Fibroblast of the conjunctiva (primary cell): Measurements from ENCODE around the gene PHF1.

ENCODE experiments used
- DNase-seq: peaks from one replicate; pipeline ENCODE4 v3.0.0-alpha.2; 2010; ENCODE audit warnings: low read depth

PHF1 gene

GRCh38 chr6:33431880-33432541, 21.2 kb downstream of the PHF1 start:
- DNase-seq, result no peak

- no peak for DNase-seq
Observed at GRCh38 chr6:33432546-33432945, 21.7 kb downstream of the PHF1 start.

DNA sequence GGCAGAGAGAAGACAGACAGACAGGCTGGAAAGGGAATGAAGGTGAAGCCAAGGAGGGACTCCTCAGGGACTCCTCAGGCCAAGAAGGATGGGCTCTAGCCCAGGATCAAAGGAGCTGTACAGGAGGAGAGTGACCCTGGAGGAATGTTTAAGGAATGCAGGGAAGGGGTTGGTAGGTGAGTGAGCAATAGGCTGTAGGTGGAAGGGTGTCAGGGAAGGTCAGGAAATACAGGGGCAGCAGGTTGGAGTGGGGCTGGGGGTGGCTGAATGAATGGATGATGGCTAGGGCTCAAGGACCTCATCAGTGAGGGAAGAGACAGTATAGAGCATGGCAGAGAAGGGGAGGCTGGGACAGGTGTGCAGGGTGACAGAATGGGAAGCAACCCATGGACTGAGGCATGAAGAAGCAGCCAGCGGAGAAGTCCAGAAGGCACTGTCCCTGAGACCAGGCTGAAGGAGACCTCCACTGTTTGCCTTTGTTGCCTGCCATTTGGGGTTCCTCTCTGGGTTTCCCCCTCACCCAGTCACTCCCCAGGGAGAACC, 22.3 kb downstream of the PHF1 start:
- DNase-seq, result no peak

DNA sequence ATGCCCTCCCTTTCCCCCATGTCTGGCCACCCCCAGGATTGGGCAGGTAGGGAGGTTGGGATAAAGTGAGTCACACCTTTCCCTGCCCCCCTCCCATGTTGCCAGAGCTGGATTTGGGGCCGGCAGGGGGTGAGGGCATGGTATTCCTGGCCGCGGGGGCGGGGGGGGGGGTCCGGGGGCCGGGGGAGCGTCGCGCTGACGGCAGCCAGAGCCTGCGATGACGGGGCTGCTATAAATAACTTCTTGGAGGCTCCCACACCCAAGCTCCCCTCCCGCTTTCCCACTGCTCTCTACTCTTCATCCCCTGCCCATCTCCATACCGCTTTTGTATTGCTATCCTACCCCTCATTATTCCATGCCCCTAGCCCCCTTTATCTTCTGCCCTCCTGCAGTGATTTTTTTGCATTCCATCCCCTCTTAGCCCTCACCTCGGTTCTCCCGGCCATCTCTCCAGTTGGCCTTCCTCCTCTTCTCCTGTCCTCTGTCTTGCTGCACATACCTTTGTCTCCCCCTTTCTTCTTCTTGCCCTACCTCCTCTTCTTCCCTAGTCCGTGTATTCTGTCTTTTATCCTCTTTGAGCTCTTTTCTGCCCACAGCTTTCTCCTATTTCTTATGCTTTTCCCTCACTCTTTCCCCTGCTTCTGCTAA, 22.9 kb downstream of the PHF1 start:
- DNase-seq, result no peak

- DNase-seq, result no peak
Observed at GRCh38 chr6:33434961-33435360, 24.1 kb downstream of the PHF1 start.

GRCh38 chr6:33437666-33438065, 26.9 kb downstream of the PHF1 start:
- no peak for DNase-seq

GRCh38 chr6:33438978-33439594, 28.3 kb downstream of the PHF1 start:
- no peak for DNase-seq

DNA sequence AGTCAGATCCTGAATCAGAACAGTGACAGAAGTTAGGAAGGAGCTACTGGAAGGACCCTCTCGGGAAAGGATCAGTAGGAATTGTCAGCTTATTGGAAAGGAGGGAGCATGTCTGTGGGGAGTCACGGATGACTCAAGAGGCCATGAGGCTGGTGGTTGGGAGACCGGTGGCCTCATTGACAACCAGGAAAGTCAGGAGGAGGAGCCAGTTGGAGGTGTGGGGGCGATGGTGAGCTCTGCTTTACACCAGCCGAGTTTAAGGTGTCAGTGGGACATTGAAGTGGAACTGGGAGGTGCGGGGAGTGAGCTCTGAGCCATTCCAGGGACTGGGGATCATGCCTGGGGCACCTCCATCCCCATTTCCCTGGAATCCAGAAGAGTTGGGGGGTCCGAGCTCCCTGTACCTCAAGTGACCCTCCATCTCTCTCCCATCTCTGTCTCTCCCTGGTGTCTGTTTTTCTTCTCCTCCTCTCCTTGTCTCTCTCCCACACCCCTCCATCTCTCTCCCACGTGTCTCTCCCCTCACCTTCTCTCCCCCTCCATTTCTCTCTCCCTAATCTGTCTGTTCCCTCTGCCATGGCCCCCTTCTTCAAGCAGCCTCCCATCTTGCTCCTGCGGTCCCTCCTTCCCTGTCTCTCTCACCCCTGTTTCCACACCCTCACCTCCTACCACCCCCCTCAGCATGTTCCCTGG, 29.3 kb downstream of the PHF1 start:
- DNase-seq, result no peak

GRCh38 chr6:33440649-33441309, 30.0 kb downstream of the PHF1 start:
- DNase-seq, result no peak

DNA sequence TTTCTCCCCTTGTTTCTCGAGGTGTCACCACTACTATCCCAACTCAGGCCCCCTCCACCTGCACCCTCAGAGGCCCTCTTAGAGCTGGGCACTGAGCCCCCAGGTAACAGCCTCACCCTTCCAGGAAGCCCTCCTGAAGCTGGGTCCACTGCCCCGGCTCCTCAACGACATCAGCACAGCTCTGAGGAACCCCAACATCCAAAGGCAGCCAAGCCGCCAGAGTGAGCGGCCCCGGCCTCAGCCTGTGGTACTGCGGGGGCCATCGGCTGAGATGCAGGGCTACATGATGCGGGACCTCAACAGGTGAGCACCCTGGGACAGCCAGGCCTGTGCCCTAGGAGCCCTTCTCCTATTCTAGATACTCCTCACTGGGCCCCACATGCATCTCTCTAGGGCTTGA, 30.6 kb downstream of the PHF1 start:
- DNase-seq, result no peak

DNA sequence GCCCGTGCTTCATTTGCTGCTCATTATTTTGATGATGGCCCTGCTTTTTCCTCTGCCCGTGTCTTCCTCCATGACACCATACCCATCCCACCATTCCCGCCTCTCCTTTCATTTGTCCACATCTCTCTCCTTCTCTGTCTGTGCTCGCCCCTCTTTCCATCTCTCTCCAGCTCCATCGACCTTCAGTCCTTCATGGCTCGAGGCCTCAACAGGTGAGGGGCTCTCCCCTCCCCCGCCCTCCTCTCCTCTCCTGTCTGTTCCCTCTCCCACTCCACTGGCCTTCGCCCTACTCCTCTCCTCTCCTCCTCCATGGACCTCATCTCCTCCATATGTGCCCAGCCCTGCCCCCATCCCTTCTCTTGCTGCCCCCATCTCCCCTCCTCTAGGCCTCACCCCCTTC, 31.5 kb downstream of the PHF1 start:
- no peak for DNase-seq

DNA sequence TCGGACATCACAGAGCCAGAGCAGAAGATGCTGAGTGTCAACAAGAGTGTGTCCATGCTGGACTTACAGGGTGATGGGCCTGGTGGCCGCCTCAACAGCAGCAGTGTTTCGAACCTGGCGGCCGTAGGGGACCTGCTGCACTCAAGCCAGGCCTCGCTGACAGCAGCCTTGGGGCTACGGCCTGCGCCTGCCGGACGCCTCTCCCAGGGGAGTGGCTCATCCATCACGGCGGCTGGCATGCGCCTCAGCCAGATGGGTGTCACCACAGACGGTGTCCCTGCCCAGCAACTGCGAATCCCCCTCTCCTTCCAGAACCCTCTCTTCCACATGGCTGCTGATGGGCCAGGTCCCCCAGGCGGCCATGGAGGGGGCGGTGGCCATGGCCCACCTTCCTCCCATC, 32.2 kb downstream of the PHF1 start:
- no peak for DNase-seq

- no peak for DNase-seq
Observed at GRCh38 chr6:33443619-33444504, 33.0 kb downstream of the PHF1 start.

GRCh38 chr6:33445119-33445603, 34.3 kb downstream of the PHF1 start:
- no peak for DNase-seq

DNA sequence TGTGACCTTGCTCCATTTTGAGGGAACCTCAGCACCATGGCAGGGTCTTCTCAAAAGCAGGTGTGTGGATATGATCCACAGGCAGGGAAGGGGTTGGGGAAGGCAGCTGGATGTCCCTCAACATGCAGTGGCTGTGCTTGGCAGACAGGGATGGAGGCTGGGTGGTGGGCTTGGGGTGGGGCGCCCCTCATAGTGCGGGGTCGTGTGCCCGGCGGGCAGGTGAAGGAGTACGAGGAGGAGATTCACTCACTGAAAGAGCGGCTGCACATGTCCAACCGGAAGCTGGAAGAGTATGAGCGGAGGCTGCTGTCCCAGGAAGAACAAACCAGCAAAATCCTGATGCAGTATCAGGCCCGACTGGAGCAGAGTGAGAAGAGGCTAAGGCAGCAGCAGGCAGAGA, 35.5 kb downstream of the PHF1 start:
- no peak for DNase-seq

DNA sequence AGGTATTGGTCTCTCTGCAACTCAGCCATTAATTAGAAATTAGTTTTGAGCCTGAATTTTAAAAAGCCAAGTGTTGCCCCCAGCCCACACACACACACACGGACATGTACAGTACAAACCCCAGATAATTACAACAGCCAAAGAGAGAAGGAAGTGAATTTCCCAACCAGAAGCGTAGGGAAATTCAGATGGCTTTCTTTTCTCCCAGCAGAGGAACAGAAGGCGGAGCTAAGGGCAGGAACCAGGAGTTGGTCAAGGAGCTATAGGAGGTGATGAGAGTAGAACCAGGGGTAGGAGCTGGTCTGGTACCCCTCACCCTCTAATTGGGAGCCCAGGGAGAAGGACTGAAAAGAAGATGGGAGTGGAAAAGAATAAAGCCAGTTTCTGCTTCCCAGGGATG, 39.6 kb downstream of the PHF1 start:
- DNase-seq, result no peak

DNA sequence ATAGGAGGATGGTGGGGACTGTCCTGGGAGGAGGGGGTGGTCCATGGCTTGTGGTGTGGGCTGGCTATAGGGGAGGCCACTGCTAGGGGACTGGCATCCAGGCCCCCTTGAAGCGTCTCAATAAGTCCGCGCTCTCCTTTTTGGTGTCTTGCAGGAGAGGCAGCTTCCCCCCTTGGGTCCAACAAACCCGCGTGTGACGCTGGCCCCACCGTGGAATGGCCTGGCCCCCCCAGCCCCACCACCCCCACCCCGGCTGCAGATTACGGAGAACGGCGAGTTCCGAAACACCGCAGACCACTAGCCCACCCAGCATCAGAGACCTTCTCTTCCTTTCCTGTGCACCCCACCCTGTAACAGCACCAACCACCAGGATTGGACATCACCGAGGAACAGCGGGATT, 40.8 kb downstream of the PHF1 start:
- no peak for DNase-seq

- no peak for DNase-seq
Observed at GRCh38 chr6:33452496-33452895, 41.7 kb downstream of the PHF1 start.

GRCh38 chr6:33453393-33454008, 42.7 kb downstream of the PHF1 start:
- no peak for DNase-seq
